ENCODE results near the gene BET1L. TPM values are rescaled to one million over a fixed set of nuclear protein-coding genes. Genes with fewer than 3 reads are reported as not detected.

The BET1L gene
- polyA plus RNA-seq, 12 donors: 28.4 to 42.3 (median 36.0) TPM; not detected in 1

DNA sequence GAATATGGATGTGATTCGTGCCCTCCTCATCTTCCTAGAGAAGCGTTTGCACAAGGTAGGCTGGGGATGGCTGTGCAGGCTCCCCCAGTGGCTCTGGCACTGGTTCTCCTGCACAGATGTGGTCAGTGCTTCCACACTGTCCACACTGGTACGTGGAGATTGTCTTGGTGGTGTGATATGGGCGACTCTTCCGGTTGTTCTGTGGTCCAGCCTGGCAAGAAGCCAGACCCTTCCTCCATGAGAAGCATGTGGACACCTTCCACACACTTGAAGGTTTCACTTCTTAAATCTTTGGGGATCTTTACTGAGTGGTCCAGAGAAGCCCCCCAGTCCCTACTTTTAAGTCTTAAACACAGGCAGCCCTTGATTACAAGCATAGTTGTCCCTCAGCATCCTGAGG lies 4.1 kb upstream of the BET1L start:
- DNase-seq: no peak

- no peak for DNase-seq
Measured at GRCh38 chr11:210803-211180, 3.6 kb upstream of the BET1L start.

GRCh38 chr11:210122-210802 lies 3.1 kb upstream of the BET1L start:
- DNase-seq: no peak

- DNase-seq: no peak
Measured at GRCh38 chr11:209275-210121, 2.3 kb upstream of the BET1L start.

- no peak for DNase-seq
Measured at GRCh38 chr11:208917-209260, 1.7 kb upstream of the BET1L start.

DNA sequence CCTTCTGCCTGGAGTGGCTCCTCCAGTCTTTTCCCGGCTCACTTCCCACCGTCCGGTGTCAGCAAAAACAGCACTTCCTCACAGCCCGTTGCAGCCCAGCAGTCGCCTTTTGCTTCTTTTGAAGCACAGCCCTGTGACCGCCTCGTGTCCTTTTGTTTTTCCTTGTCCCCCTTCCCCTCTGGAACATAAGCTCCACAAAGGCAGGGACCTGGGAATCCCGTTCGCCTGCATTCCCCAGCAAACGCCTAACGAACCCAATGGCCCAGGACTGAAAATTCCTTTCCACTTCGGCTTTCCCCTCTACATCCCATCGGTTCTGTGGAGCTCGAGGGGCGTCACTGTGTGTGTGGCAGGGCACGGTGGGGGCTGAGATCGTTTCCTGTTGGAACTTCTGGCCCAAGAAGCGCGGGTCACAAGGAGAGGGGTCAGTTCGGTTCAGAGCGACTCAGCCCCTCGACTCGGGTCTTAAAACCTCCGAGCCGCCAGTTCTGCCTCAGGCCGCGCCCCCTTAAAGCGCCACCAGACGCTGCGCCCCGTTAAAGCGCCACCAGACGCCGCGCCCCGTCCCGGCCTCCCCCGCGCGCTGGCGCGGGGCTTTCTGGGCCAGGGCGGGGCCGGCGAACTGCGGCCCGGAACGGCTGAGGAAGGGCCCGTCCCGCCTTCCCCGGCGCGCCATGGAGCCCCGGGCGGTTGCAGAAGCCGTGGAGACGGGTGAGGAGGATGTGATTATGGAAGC lies 1.1 kb upstream of the BET1L start:
- DNase-seq: peak; percentile 84

GRCh38 chr11:207863-208180 lies 623 bp upstream of the BET1L start:
- DNase-seq: no peak

- peak; percentile 28 for DNase-seq
Measured at GRCh38 chr11:206526-207207, 532 bp downstream of the BET1L start.

DNA sequence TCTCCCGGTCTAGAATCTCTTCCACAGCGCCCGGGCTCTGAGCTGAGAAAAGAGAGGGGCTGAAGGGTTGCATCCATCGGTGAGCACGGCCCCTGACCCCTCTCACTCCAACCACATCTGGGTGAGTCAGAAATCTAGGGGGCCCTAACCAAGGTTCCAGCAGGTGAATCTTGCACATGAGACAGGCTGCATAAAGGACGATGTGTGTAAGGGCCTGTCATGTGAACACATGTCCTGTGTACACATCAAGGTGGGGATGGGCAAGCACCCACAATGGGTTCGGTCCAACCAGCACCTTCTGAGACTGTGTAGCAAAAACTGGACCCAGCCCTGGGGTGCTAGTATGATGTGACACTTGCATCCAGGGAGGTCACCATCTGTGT lies 1.2 kb downstream of the BET1L start:
- no peak for DNase-seq

- no peak for DNase-seq
Measured at GRCh38 chr11:205221-206001, 1.8 kb downstream of the BET1L start.

GRCh38 chr11:204587-205109 lies 2.6 kb downstream of the BET1L start:
- DNase-seq: no peak

GRCh38 chr11:203945-204586 lies 3.1 kb downstream of the BET1L start:
- no peak for DNase-seq

DNA sequence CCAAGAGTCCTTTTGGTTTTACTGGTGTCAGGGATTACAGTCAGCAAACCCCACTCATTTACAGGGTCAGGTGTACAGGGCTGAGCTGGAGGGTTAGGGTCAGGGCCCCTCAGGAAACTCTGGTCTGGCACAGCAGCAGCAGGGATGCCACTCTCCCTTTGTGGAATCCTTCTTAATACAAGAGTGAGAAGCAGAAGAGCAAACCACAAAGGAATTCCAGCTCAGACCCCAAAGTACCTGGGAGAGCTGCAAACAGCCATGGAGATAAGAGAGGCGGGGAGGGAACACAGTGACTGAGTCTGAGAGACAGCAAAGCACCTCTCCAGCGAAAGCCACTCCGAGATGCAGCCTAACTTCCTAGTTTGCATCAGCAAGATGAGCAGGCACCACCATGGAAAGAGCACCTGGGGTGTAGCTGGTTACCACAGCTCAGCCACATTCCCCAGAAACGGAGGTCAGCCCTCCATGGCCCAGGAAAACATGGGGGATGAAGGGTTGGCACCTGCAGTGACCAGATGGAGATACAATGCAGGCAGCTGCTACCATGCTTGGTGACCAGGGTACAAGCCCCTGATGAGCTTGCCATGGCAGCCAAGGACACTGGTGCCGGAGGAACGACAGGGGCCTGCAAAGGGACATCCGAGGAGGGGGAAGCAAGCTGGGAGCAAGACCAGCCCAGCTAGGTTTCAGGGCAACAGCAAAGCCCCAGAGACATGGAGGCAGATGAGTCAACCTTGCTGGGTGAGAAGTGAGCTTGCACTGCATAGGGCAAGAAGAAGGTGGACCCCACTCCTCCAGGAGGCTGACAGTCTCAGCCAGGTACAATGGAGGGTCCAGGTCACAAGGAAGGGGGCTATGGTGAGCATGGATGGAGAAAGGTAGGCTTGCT lies 3.9 kb downstream of the BET1L start:
- DNase-seq: no peak

DNA sequence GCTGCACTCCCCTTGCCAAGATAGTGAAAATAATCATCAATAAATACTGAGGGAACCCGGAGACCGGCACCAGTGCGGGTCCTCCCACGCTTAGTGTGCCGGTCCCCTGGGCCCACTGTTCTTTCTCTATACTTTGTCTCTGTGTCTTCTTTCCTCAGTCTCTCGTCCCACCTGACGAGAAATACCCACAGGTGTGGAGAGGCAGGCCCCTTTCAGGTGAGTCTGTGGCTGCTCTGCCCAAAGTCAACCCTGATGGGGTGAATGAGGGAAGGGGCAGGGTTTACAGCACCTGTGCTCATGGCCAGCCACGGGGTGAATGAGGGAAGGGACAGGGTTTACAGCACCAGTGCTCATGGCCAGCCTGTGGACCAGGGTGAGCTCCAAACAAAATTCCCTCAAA lies 4.7 kb downstream of the BET1L start:
- no peak for DNase-seq

GRCh38 chr11:201966-202365 lies 5.2 kb downstream of the BET1L start:
- DNase-seq: no peak

GRCh38 chr11:200224-201003 lies 6.8 kb downstream of the BET1L start:
- no peak for DNase-seq

DNA sequence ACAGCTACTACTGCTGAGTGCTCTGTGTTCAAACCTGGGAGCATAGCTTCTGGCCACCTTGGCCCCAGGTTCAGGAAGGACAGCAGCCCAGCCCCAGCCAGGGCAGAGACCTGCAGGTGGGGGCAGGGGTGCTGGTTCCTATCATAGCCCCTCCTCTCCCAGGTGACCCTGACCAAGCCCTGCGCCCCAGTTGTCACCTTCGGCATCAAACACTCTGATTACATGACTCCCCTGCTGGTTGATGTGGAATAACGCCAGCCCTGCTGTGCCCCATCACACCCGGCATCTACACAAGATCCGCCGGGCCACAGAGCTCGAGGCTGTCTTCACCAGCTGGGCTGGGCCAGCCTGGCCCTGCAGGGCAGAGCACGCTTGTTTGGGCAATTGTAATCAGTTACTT lies 7.4 kb downstream of the BET1L start:
- no peak for DNase-seq

GRCh38 chr11:199004-199581 lies 8.1 kb downstream of the BET1L start:
- DNase-seq: no peak
